Stimulated activated CD4-positive, alpha-beta T cell treated with anti-CD3 and anti-CD28 coated beads, Interleukin-15, amount 100 ng/mL, for 1 hour (primary cell): ENCODE data around the gene MED12L.
A peak's percentile ranks its signal among the peaks of the same experiment; 100 is the strongest.
"Not testable (repeated sequence)": the region's sequence is repeated elsewhere in the genome, so short reads cannot be mapped to it uniquely, and the experiment has no call there.

ENCODE experiments used
- DNase-seq, 2 donors: peaks; one replicate each; pipeline ENCODE4 v3.0.0-alpha.2; 2020; ENCODE audit warnings: low read depth in 1 of 2, low spot score in 1 of 2

MED12L gene

DNA sequence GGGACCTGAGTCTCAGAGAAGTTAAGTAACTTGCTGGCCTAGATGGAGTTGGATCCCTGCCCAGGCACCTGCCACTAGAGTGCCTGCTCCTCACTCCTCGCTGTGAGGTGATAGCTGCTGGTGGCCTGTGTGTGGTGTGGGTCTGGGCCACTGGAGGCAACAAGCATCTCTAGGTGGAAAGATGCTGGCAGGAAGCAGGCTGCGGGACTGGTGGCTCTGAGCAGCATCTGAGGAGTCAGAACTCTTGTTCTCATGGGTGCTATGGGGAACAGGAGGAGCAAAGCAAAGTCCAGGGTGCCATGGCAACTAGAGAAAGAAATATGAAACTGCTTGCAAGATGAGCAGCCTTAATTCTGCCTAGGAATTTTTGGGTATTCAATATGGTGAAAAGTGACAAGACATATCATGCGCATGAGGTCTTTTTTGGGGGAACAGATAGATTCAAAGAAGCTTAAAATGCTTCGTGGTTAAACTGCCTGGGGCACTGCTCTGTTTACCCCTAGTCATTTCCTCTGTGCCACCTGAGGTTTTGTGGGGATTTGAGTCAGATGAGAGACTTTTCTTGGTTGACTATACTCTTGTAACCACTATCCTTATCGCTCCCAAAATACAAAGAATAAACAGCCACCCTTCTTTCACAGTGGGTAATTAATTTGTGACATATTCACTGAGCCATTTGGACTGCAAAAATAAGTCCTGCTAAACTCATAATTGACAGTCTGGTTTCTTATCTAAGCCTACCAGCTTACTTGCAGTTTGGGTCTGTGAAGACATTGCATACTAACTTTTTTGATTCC lies 50.3 kb downstream of the MED12L start:
- no peak for DNase-seq

DNA sequence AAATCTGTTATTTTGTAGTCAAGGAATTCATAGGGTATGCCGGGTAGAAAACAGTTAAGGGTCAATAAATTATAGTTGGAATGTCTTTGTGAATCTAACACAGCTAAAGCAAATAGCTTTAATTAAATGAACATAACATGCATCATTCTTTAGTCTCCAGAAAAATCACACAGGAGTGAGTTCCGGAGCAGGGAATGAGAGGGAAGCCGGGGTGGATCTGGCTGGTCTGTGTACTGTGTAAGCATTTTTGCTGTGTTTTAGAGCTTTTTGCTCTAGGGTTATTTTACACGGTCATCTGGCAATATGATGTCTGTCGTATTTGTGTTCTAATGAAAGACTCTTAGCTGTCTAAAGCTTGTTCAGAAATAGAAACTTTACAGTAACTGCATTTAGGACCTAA lies 57.5 kb downstream of the MED12L start:
- no peak for DNase-seq

DNA sequence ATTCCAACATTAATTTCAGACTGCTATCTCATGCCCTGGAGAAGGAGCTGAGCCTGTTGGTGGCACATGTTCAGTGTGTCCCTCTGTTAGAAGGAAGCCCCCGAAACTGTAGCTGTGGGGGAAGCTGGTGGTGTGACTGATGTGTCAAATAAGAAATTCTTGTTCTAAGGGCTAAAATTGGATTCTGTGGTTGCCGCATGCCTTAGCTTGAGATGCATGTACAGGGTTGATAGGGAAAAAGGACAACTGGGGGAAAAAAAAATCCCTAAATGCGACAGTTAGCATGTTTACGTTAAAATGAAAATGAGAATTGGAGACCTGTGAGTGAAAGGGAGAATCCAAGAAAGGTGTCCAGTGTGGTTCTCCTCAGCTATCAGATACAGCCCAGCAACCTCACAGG lies 58.6 kb downstream of the MED12L start:
- DNase-seq = no peak

DNA sequence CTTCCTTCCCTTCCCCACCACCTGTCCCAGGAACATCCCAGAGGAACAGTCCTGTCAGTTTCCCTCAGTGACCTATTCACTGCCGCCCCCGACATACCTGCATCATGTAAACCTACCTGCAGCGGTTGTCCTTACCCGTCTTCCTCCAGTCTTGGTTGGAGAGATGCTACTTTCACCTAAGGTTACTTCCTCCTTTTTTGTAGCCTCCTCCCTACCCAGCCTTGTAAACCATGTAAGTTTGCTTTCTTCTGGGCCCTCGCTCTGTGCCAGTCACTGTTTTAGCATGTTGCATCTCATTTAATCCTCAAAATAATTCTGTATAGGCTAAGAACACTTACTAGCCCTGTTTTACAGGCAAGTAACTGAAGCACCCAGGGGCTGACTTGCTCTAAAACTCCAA lies 59.3 kb downstream of the MED12L start:
- no peak for DNase-seq

DNA sequence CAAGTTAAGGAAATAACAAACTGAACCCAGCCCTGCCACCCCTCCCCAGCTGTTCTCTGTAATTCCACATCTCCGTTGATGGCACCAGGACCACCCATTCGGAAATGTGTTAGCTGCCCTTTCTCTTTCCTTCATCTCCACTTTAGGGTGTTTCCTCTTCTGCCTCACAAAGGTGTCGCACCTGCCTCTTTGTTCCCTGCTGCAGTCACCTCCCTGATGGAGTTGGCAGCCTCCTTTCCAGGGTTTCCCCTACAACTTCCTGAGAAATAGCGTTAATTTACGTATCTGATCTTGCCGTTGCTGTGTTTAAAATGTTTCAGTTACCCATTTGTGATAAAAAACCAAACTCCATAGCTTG lies 60.2 kb downstream of the MED12L start:
- no peak for DNase-seq

DNA sequence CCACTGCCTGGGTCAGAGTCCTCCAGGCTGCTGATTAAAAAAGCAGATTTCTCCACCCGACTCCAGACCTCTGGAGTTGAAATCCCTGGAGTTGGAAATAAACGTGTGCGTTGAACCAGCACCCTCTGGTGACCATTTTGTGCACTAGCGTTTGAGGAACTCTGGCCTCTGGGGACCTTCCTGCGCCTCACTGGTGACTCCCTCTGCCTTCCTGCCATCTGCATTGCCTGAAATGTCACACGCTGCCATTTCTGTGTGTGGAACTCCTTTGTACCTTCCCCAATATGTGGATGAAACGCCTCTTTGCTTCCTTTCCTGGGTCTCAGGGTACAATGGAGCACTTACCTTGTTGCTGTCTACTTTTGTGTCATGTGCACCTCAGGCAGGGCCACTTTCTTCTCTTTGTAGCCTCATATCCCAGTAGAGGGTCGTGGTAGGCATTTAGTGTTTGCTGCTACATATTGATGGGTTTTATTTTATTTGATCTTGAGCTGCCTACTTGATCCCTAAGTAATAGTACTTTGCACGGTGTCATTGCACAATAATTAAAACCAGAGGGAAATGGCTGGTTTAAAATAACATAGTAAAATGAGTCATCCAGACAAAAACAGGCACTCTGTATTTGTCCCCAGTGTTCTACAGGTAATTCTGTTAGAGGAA lies 60.7 kb downstream of the MED12L start:
- DNase-seq = no peak

DNA sequence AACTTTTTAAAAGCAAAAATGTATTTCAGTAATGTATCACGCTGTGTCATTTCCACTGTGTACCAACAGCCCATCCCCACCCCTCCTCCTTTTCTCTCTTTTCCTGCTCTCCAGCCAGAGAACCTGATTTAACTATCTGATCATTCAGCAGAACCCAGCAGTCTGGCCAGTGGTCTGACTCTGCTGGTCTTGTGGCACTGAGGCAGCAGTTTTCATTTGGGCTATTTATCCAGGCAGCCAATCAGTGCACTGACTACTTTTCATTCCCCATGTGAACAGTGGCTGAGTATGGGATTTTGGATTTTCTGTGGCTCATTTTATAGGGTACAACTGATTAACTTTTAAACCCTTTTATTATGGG lies 61.2 kb downstream of the MED12L start:
- no peak for DNase-seq

DNA sequence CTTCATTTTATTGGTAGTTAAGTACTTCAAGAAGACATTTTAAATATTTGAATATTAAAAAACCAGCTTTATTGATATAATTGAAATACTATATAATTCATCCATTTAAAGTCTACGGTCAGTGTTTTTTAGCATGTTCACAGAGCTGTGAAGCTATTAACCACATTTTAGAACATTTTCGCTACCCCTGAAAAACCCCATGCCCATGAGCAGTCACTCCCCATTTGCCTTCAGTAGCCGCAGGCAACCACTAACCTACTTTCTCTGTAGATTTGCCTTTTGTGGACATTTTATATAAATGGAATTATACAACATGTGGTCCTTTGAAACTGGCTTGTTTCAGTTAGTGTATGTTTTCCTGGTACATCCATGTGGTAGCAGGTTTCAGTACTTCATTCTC lies 61.8 kb downstream of the MED12L start:
- DNase-seq = no peak

DNA sequence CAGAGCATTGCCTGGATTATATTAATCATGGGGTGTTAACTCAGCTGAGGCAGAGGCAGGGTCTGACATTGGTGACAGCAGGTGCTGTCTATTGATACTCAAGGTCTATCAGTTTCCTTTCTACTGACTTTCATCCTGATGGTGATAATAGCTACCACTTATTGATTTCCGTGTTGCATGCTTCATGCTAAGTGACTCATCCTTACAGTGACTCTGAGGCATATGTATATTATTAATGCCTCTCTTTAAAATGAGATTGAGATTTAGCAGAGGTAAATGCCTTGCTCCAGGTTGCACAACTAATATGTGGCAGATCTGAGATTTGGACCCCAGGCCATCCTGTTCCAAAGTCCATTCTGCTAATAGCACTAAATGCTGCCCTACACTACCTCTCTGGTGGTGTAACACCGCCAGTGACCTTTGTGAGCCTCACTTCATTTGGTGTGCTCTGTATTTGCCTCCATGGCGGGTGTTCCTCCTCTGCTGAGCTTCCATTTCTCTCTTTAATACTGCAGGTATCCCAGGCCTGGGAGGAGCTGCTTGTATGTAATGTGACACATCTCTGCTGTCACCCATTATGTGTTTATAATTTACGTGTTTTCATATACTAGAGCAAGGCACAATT lies 67.1 kb downstream of the MED12L start:
- DNase-seq = no peak

DNA sequence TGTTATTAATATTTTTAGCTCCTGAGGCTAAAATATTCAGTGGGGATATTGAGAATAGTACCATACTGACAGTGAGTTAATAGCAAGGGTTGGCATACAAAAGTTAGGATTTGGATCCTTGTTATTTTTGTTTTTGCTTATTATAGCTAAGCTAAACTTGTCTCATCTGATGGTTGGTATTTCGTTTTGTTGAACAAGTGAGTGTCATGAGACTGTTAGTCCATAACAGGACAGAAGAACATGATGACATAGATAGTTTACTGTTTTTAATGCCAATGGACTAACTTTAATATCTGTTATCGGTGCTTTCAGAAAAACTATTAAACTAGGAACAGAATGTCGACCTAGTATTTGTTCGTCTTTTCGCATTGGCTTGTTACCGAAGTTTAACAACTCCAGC lies 69.1 kb downstream of the MED12L start:
- no peak for DNase-seq

DNA sequence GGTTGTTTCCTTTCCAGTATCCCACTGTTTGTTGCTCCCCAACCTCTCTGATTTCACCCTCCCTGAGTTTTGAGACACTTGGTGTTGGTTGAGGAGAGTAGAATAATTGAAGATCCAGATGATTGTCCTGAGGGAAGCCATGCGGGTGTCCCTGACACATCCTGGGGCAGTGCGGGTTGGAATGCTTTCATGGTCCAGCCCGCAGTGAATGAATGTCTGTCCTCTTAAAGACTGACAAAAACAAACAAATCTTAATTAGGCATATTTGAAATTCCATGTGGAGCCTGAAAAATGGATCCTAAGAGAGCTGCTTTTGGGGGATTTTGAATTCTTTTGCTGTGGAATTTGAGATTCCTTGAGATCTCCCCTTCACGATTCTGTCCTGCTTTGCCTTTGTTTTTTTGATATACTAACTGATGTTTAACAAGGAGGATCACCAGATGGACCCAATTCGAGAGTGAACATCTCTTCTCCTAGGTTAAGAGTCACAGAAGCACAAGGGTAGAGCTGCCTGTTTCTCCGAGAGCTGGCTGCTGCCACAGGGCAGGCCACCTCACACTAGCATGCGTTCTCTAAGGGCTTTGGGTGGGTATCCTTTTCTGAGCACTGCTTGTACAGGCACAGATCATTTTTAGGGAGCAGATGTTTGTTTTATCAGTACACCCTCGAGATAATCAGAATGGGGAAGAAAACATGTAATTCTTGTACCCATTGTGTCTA lies 70.1 kb downstream of the MED12L start:
- DNase-seq = no peak

DNA sequence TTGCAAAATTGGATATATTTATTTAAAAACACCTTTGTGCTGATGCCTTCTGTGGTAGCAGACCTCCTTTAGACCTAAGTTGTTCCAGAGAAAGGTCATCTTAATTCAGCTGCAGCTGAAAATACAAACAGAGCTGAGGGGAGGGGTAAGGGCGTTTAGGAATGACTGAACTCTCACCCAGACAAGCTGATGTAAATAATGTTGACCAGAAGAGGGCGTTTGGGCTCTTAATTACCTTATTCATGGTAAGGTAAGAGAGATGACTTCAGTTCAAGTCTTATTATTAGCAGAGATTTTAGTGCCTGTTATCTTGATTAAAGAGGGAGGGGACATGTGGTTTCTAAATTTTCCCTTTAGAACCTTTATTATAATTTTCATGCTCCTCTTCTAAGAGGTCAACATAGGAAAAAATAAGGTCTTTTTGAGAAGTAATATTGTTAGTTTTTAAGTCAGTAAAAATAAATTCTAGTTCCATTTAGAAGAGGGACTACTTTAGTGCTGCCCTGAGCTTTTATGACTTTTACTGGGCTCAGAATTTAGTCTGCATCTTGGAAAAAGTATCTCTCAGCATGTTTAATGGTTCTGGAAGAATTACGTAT lies 71.3 kb downstream of the MED12L start:
- DNase-seq = no peak

DNA sequence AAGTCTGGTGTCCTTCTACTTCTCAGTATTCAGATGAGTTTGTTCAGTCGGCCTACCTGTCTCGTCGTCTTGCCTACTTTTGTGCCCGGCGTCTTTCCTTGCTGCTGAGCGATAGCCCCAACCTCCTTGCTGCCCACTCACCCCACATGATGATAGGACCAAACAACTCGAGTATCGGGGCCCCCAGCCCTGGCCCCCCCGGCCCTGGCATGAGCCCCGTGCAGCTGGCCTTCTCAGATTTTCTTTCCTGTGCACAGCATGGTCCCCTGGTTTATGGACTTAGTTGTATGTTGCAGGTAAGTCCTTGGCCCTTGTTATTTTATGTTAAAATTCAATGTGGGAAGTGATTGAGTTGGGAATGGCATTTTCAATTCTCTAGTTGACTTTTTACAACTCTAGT lies 74.3 kb downstream of the MED12L start:
- DNase-seq = no peak

DNA sequence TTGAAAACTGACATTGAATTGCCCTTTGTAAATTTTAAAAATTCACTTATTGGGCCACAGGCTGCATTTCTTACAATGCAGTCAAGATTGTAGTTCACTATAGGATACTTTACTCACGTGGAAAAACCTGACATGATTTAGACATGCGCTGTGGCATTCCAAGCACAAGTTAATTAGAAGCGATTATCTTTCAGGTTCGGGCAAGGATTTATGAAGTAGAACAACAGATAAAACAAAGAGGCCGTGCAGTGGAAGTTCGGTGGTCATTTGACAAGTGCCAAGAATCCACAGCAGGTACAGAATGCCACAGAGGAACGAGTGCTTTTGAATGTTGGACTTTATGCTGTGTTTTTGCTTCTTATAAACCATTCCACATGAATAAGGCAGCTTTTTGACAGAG lies 79.8 kb downstream of the MED12L start:
- DNase-seq = no peak

DNA sequence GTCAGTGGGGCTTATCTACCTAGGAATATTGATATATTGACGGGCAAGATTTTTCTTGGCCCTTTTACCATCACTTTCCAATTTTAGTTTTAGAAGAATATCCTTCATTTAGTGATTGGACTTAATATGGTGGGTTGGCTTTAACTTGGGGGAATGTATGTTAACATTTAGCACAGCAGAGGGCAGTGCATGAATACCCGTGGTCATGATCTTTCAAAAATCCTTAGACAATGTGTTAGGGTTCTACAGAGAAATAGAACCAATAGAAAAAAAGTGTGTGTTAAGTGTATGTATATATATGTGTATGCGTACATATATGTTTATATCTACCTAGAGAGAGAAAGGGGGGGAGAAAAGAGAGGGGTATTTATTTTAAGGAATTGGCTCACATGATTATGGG lies 80.7 kb downstream of the MED12L start:
- no peak for DNase-seq

DNA sequence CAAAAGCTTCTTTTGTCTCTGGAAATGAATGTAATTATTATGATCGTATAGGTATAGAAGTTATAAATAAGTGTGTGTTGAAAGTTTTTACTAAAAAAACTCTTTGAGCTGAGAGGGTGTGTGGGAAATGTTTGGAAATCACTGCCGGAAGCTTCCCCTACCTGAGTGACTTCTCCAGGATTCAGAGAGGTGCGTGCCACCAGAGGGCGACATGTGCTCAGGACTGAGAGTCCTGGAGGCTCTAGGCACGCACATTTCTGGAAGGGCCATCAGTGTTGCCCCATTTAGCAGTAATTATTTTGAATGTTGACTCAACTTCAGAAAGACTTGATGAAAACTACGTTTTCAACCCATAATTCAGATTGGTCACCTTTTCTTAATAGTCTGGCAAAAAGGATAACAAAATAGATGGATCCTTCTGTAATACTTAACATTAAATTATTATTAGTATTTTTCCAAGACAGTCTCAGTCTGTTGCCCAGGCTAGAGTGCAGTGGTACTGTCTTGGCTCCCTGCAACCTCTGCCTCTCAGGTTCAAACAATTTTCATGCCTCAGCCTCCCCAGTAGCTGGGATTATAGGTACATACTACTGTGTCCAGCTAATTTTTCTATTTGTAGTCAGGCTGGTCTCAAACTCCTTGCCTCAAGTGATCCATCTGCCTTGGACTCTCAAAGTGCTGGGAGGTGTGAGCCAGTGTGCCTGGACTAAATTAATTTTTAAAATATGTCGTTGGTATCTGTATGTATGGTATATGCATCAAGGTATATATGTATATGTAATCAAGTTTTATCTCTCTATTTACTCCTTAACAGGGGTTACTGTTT lies 83.0 kb downstream of the MED12L start:
- DNase-seq = peak; percentile 49 to 70

DNA sequence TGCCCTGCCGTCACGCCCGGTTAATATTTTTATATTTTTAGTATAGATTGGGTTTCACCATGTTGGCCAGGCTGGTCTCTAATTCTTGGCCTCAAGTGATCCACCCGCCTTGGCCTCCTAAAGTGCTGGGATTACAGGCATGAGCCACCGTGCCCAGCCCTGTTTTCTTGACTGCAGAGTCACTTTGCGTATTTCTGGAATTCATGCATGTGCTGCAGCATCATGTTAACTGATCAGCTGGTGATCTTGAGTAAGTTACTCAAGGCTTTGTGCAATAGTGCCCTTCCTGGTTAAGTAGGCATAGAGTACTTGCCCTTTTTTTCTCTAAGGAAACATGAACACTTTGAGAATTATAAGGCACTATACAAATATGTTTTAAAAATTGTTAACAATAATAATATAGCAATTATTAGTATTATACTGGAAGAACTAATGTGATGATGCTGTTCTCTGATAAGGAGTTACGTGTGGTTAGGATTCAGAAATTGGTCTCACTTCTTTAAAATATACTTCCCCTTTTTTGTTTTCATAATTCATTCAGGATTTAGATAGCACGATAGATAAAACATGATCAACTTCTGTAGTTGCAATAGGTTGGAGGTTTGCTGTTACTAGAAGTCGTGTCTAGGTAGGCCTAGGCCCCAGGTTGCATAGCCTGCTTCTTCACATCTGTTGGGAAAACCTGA lies 83.9 kb downstream of the MED12L start:
- DNase-seq = no peak

DNA sequence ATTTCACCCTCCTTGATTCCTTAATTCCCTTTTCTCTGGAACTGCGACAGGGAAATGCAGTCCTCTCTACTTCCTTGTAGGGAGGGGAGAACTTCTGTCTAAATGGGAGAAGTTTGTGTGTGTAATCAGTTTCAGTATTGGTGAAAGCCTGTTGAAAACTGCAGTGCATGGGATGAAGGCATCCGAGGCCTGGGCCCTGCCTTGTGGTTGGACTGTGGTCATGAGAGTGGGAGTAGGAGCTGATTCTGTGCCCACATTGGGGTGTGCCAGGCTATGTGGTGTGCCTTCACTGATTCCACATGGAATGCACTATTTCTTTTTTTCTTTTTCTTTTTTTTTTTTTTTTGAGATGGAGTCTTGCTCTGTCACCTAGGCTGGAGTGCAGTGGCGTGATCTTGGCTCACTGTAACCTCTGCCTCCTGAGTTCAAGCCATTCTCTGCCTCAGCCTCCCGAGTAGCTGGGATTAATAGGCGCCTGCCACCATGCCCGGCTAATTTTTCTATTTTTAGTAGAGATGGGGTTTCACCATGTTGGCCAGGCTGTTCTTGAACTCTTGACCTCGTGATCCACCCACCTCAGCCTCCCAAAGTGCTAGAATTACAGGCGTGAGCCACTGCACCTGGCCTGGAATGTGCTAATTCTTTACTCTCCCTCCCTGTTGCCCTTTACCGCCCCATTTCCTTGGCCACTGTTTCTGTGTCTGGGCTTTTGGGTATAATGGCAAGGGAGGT lies 84.7 kb downstream of the MED12L start:
- not testable (repeated sequence) for DNase-seq

DNA sequence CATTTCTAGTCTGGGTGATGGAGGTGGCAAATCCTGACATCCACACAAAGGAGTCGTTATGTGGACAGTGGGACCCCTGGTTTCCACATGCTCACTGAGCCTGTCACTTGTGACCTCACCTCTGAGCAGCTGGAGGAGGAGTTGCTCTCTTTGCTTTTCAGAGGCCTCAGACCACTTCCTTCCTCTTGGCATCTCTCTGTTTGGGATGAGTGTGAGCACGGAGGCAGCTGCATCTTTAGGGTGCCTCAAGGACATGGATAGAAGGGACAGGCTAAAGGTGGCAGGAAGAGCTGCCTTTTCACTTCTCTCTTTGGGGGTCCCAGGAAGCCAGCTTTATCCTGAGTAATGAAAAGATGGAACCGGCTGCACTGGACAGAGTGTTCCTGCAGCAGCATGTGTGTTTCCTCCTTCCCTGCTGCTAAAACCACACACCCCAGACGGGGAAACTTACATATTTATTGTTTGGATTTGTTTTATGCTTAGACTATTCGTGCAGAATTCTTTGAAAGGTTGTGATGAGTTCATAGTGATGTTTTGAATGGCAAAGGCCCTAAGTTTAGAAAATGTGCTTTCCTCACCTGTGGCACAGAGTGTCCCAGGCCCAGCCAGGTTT lies 85.8 kb downstream of the MED12L start:
- DNase-seq = no peak
